ENCODE results near the gene LMO2.

DNA sequence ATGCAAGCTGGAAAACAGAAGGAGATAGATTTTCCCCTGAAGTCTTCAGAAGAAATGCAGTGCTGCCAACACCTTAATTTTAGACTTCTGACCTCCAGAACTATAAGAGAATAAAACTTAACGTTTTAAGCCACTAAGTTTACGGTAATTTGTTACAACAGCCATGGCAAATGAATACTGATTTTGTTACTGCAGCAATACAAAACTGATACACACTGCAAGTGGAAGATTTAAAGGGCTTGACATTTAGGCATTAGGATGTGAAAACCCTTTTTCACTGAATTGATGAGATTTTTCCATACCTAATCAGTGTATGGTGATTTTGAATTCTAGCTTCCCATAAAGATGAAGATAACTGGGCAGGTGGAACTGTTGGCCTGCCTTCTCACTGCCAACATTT lies 22.1 kb upstream of the LMO2 start:
- TF ChIP-seq, protein P1, sequence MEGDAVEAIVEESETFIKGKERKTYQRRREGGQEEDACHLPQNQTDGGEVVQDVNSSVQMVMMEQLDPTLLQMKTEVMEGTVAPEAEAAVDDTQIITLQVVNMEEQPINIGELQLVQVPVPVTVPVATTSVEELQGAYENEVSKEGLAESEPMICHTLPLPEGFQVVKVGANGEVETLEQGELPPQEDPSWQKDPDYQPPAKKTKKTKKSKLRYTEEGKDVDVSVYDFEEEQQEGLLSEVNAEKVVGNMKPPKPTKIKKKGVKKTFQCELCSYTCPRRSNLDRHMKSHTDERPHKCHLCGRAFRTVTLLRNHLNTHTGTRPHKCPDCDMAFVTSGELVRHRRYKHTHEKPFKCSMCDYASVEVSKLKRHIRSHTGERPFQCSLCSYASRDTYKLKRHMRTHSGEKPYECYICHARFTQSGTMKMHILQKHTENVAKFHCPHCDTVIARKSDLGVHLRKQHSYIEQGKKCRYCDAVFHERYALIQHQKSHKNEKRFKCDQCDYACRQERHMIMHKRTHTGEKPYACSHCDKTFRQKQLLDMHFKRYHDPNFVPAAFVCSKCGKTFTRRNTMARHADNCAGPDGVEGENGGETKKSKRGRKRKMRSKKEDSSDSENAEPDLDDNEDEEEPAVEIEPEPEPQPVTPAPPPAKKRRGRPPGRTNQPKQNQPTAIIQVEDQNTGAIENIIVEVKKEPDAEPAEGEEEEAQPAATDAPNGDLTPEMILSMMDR (IDR thresholded peaks at IDR 0.05) = no peak
- TF ChIP-seq POLR2A (IDR thresholded peaks at IDR 0.05) = no peak
